H9 (cell line): ENCODE results near the gene LRMDA. TPM values are rescaled to one million over a fixed set of nuclear protein-coding genes. Genes with fewer than 3 reads are reported as not detected.

Experiments used
- DNase-seq: peaks from one replicate; pipeline ENCODE4 v3.0.0-alpha.2; 2017
- H2AFZ ChIP-seq: one replicate; pipeline ENCODE4 v1.6.1; 2013; ENCODE audit warnings: mild to moderate bottlenecking, low read length, control low read depth, moderate library complexity
- H2AK5ac ChIP-seq: 2 replicates; pipeline ENCODE4 v1.6.1; 2013; ENCODE audit warnings: low read length, control low read depth, mixed read lengths; ENCODE audit not compliant: insufficient read length
- H2BK120ac ChIP-seq: one replicate; pipeline ENCODE4 v1.6.1; 2013; ENCODE audit warnings: low read depth, mild to moderate bottlenecking, low read length, control low read depth, inconsistent platforms; ENCODE audit not compliant: poor library complexity, severe bottlenecking
- H2BK12ac ChIP-seq: 2 replicates; pipeline ENCODE4 v1.6.1; 2013; ENCODE audit warnings: low read length, control low read depth, mixed read lengths, low read depth; ENCODE audit not compliant: insufficient read length
- H2BK15ac ChIP-seq: 2 replicates; pipeline ENCODE4 v1.6.1; 2013; ENCODE audit warnings: low read depth, low read length, control low read depth
- H2BK20ac ChIP-seq: one replicate; pipeline ENCODE4 v1.6.1; 2013; ENCODE audit warnings: low read depth, mild to moderate bottlenecking, low read length, control low read depth, inconsistent platforms; ENCODE audit not compliant: poor library complexity, severe bottlenecking
- H2BK5ac ChIP-seq: 2 replicates; pipeline ENCODE4 v1.6.1; 2013; ENCODE audit warnings: low read length, control low read depth, mixed read lengths; ENCODE audit not compliant: insufficient read length
- H3K14ac ChIP-seq: 2 replicates; pipeline ENCODE4 v1.6.1; 2013; ENCODE audit warnings: low read length, control low read depth; ENCODE audit not compliant: insufficient read depth
- H3K18ac ChIP-seq: 2 replicates; pipeline ENCODE4 v1.6.1; 2013; ENCODE audit warnings: low read depth, mild to moderate bottlenecking, mixed read lengths, low read length, control low read depth; ENCODE audit not compliant: insufficient read length
- H3K23ac ChIP-seq: 2 replicates; pipeline ENCODE4 v1.6.1; 2013; ENCODE audit warnings: low read length, control low read depth, mixed read lengths, low read depth; ENCODE audit not compliant: insufficient read length
- H3K23me2 ChIP-seq: 2 replicates; pipeline ENCODE4 v1.6.1; 2013; ENCODE audit warnings: low read depth, mild to moderate bottlenecking, mixed read lengths, low read length, control low read depth; ENCODE audit not compliant: insufficient read length, poor library complexity, severe bottlenecking
- H3K27ac ChIP-seq: 2 replicates; pipeline ENCODE4 v1.5.1; 2013; ENCODE audit warnings: low read length, control low read depth, mixed read lengths, low read depth; ENCODE audit not compliant: insufficient read length
- H3K27me3 ChIP-seq: 2 replicates; pipeline ENCODE4 v1.6.1; 2013; ENCODE audit warnings: low read length, control low read depth, inconsistent platforms; ENCODE audit not compliant: insufficient read depth
- H3K4ac ChIP-seq: 2 replicates; pipeline ENCODE4 v1.6.1; 2013; ENCODE audit warnings: low read depth, mild to moderate bottlenecking, control low read depth, inconsistent platforms, low read length, moderate library complexity
- H3K4me1 ChIP-seq: 2 replicates; pipeline ENCODE4 v1.6.1; 2013; ENCODE audit warnings: low read length, control low read depth, inconsistent platforms; ENCODE audit not compliant: insufficient read depth
- H3K4me2 ChIP-seq: 2 replicates; pipeline ENCODE4 v1.6.1; 2013; ENCODE audit warnings: low read length, control low read depth, mixed read lengths; ENCODE audit not compliant: insufficient read length, insufficient read depth
- H3K56ac ChIP-seq: 2 replicates; pipeline ENCODE4 v1.6.1; 2013; ENCODE audit warnings: low read depth, mild to moderate bottlenecking, mixed read lengths, low read length, control low read depth; ENCODE audit not compliant: insufficient read length
- H3K79me1 ChIP-seq: 2 replicates; pipeline ENCODE4 v1.6.1; 2013; ENCODE audit warnings: low read depth, mild to moderate bottlenecking, moderate library complexity, low read length, control low read depth, inconsistent platforms; ENCODE audit not compliant: insufficient read depth, poor library complexity, severe bottlenecking
- H3K79me2 ChIP-seq: 2 replicates; pipeline ENCODE4 v1.6.1; 2013; ENCODE audit warnings: low read length, control low read depth, inconsistent platforms; ENCODE audit not compliant: insufficient read depth
- H3K9ac ChIP-seq: 2 replicates; pipeline ENCODE4 v1.6.1; 2013; ENCODE audit warnings: low read length, control low read depth, mixed read lengths; ENCODE audit not compliant: insufficient read length; ENCODE audit errors: extremely low read depth
- H3K9me3 ChIP-seq: one replicate; pipeline ENCODE4 v1.6.1; 2013; ENCODE audit warnings: low read depth, low read length, inconsistent platforms; ENCODE audit not compliant: control insufficient read depth
- H3T11ph ChIP-seq: one replicate; pipeline ENCODE4 v1.6.1; 2013; ENCODE audit warnings: mild to moderate bottlenecking, low read length, control low read depth, inconsistent platforms
- H4K20me1 ChIP-seq: one replicate; pipeline ENCODE4 v1.6.1; 2013; ENCODE audit not compliant: control insufficient read depth, insufficient read length, insufficient read depth
- H4K5ac ChIP-seq: 2 replicates; pipeline ENCODE4 v1.6.1; 2013; ENCODE audit warnings: low read depth, mild to moderate bottlenecking, mixed read lengths, low read length, control low read depth; ENCODE audit not compliant: insufficient read length
- H4K8ac ChIP-seq: replicated peaks from 2 replicates; pipeline ENCODE4 v1.6.1; 2013; ENCODE audit warnings: low read length, control low read depth, mixed read lengths, low read depth; ENCODE audit not compliant: insufficient read length
- H4K91ac ChIP-seq: 2 replicates; pipeline ENCODE4 v1.6.1; 2013; ENCODE audit warnings: low read depth, mild to moderate bottlenecking, moderate library complexity, mixed read lengths, low read length, control low read depth; ENCODE audit not compliant: insufficient read length
- H3K27ac Mint-ChIP-seq, 3 experiments: 2 replicates in 2 of 3; 3 replicates in 1 of 3; pipeline ENCODE4 v1.8.0; 2020 to 2021; ENCODE audit warnings: mixed read lengths in 3 of 3, mild to moderate bottlenecking in 1 of 3, moderate library complexity in 1 of 3
- H3K27me3 Mint-ChIP-seq: 2 replicates; pipeline ENCODE4 v1.8.0; 2021; ENCODE audit warnings: low read depth, mild to moderate bottlenecking, moderate library complexity, mixed read lengths
- H3K36me3 Mint-ChIP-seq, 3 experiments: 2 replicates in 2 of 3; 3 replicates in 1 of 3; pipeline ENCODE4 v1.8.0; 2020 to 2021; ENCODE audit warnings: low read depth in 3 of 3, mixed read lengths in 3 of 3; ENCODE audit not compliant: insufficient read depth in 1 of 3
- H3K4me1 Mint-ChIP-seq, 2 experiments: 2 replicates each; pipeline ENCODE4 v1.8.0; 2020; ENCODE audit warnings: mixed read lengths in 2 of 2
- H3K4me3 Mint-ChIP-seq, 2 experiments: 2 replicates in 1 of 2; 3 replicates in 1 of 2; pipeline ENCODE4 v1.8.0; 2020 to 2021; ENCODE audit warnings: mild to moderate bottlenecking in 2 of 2, mixed read lengths in 2 of 2, moderate library complexity in 1 of 2
- H3K9me3 Mint-ChIP-seq, 2 experiments: 2 replicates in 1 of 2; 3 replicates in 1 of 2; pipeline ENCODE4 v1.8.0; 2020; ENCODE audit warnings: mild to moderate bottlenecking in 2 of 2, mixed read lengths in 2 of 2, moderate library complexity in 1 of 2
- WGBS: extraction: QIAGEN DNeasy Blood & Tissue Kit; methylation state at CpG from one replicate; pipeline ENCODE4 v1.1.7; 2013; ENCODE audit warnings: missing lambda C conversion rate, low lambda C conversion rate, mixed read lengths; ENCODE audit not compliant: insufficient read length; ENCODE audit errors: extremely low coverage; 5-methylcytosine and 5-hydroxymethylcytosine counted together
- total RNA-seq: library from RNA; stranded (reverse); gene quantifications from 2 replicates; pipeline ENCODE4 v1.2.1, GENCODE V29; 2021
- TF ChIP-seq, protein P1 (sequence below): fragments of 200-600 bp; sonication (generic); conservative IDR thresholded peaks from 3 replicates; pipeline ENCODE4 v1.8.0; 2021; ENCODE audit warnings: antibody characterized with exemption, mild to moderate bottlenecking

Gene LRMDA
- total RNA-seq, 1 experiment from 2014 or later: 1.8 TPM

DNA sequence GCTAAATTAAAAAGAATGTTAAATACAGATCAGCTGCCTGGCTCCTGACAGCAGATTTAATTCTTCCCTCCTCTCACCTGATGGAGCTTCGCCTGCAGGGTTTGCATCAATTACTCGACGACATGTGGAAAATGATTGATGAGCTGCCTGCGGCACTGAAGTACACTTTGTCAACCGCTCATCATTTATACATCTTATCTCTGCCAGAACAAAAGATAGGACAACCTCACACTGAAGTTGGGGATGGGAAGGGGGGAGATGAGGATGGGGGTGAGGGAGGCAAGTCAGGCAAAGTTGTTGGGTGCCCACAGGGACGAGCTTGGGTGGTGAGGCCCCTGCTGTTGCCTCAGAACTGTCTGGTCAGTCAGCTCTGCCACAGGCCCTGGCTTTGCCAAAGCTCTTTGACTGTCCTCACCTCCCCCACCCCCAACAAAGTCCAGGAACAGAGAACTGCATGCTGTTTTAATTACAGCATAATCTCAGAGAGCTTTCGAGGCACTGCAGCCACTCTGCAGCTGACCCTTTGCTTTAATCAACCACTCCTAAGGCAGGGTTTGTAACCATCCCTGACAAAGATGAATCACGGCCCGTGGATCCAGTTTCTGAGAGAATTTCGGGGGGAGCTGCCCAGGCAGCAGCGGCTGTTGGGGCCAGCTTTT is 702.3 kb downstream of the LRMDA start:
- H3K4ac ChIP-seq: no peak overlapping the region
- no peak overlapping the region for H3K14ac ChIP-seq
- no peaks in the 10 kb centered on the region for H3K79me2 ChIP-seq
- no peak overlapping the region for H4K5ac ChIP-seq
- peaks cover 6 to 12% of the 10 kb centered on the region in 2 experiments; a peak in 3 of 4 replicates for H3K4me1 Mint-ChIP-seq
- H3K36me3 Mint-ChIP-seq: peaks cover 0 to 5% (median 0%) of the 10 kb centered on the region in 3 experiments; a peak in 3 of 7 replicates
- no peak overlapping the region for H2BK15ac ChIP-seq
- peaks cover 0 to 2% of the 10 kb centered on the region in 2 experiments; a peak in 1 of 5 replicates for H3K9me3 Mint-ChIP-seq
- no peaks in the 10 kb centered on the region for H3K23me2 ChIP-seq
- no peak overlapping the region for H2AFZ ChIP-seq
- H3K4me2 ChIP-seq: no peak overlapping the region
- no peak overlapping the region for H2AK5ac ChIP-seq
- H3K4me1 ChIP-seq: no peaks in the 10 kb centered on the region
- DNase-seq: no peak
- H3K23ac ChIP-seq: no peak overlapping the region
- H3K4me3 Mint-ChIP-seq: no peak overlapping the region
- H3K9ac ChIP-seq: no peak overlapping the region
- no CpG with 5 or more reads among the region's 11 CpGs for WGBS
- no peaks in the 10 kb centered on the region for H3K9me3 ChIP-seq
- H4K20me1 ChIP-seq: no peaks in the 10 kb centered on the region
- no peak overlapping the region for H2BK120ac ChIP-seq
- no peak overlapping the region for H2BK20ac ChIP-seq
- no peak overlapping the region for H3T11ph ChIP-seq
- H3K27me3 ChIP-seq: no peaks in the 10 kb centered on the region
- no peak overlapping the region for H3K56ac ChIP-seq
- H3K79me1 ChIP-seq: no peaks in the 10 kb centered on the region
- H2BK5ac ChIP-seq: no peak overlapping the region
- H3K27ac Mint-ChIP-seq: no peak overlapping the region
- TF ChIP-seq, protein P1, sequence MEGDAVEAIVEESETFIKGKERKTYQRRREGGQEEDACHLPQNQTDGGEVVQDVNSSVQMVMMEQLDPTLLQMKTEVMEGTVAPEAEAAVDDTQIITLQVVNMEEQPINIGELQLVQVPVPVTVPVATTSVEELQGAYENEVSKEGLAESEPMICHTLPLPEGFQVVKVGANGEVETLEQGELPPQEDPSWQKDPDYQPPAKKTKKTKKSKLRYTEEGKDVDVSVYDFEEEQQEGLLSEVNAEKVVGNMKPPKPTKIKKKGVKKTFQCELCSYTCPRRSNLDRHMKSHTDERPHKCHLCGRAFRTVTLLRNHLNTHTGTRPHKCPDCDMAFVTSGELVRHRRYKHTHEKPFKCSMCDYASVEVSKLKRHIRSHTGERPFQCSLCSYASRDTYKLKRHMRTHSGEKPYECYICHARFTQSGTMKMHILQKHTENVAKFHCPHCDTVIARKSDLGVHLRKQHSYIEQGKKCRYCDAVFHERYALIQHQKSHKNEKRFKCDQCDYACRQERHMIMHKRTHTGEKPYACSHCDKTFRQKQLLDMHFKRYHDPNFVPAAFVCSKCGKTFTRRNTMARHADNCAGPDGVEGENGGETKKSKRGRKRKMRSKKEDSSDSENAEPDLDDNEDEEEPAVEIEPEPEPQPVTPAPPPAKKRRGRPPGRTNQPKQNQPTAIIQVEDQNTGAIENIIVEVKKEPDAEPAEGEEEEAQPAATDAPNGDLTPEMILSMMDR: no peak
- no peak overlapping the region for H3K27ac ChIP-seq
- H4K8ac ChIP-seq: no peak overlapping the region
- H4K91ac ChIP-seq: no peak overlapping the region
- H2BK12ac ChIP-seq: no peak overlapping the region
- H3K18ac ChIP-seq: no peak overlapping the region
- peaks cover 3% of the 10 kb centered on the region for H3K27me3 Mint-ChIP-seq
